ENCODE results near the gene NONO. TPM values are rescaled to one million over a fixed set of nuclear protein-coding genes. Genes with fewer than 3 reads are reported as not detected.

Gene NONO
- total RNA-seq (285 TPM), polyA plus RNA-seq (ENCODE audit: insufficient read depth in 1 of 8, insufficient read length in 8 of 8, low replicate concordance in 1 of 8) (100 to 1,000 TPM; 289 to 402 (median 376) TPM)
- long read RNA-seq, donor 1, transcript NONO-201 (12 exons, 2,713 nt) = major isoform, 31 of 218 reads
- long read RNA-seq, donor 1, partial matches to known transcripts = 184 of 218 reads
- long read RNA-seq, donor 1, other reads (novel, unspliced or antisense) = 0 of 218 reads
- long read RNA-seq, donor 2, partial matches to known transcripts = 0 of 4 reads
- long read RNA-seq, donor 2, other reads (novel, unspliced or antisense) = 0 of 4 reads
- long read RNA-seq, donor 3, transcript NONO-202 (11 exons, 2,606 nt) = minor isoform, 9 of 79 reads
- long read RNA-seq, donor 3, transcript NONO-201 (12 exons, 2,713 nt) = major isoform, 53 of 79 reads
- long read RNA-seq, donor 3, partial matches to known transcripts = 17 of 79 reads
- long read RNA-seq, donor 3, other reads (novel, unspliced or antisense) = 0 of 79 reads
- long read RNA-seq, donor 4, transcript NONO-201 (12 exons, 2,713 nt) = major isoform, 21 of 45 reads
- long read RNA-seq, donor 4, partial matches to known transcripts = 19 of 45 reads
- long read RNA-seq, donor 4, other reads (novel, unspliced or antisense) = 0 of 45 reads
- long read RNA-seq, donor 5, transcript NONO-202 (11 exons, 2,606 nt) = minor isoform, 7 of 787 reads
- long read RNA-seq, donor 5, transcript NONO-201 (12 exons, 2,713 nt) = major isoform, 99 of 787 reads
- long read RNA-seq, donor 5, partial matches to known transcripts = 678 of 787 reads
- long read RNA-seq, donor 5, other reads (novel, unspliced or antisense) = 0 of 787 reads
- long read RNA-seq, donor 6, transcript NONO-201 (12 exons, 2,713 nt) = major isoform, 63 of 96 reads
- long read RNA-seq, donor 6, transcript NONO-202 (11 exons, 2,606 nt) = minor isoform, 5 of 96 reads
- long read RNA-seq, donor 6, partial matches to known transcripts = 21 of 96 reads
- long read RNA-seq, donor 6, other reads (novel, unspliced or antisense) = 6 of 96 reads
- long read RNA-seq, donor 7, transcript NONO-201 (12 exons, 2,713 nt) = major isoform, 48 of 489 reads
- long read RNA-seq, donor 7, partial matches to known transcripts = 437 of 489 reads
- long read RNA-seq, donor 7, other reads (novel, unspliced or antisense) = 0 of 489 reads
- long read RNA-seq, donor 8, transcript NONO-202 (11 exons, 2,606 nt) = minor isoform, 5 of 193 reads
- long read RNA-seq, donor 8, transcript NONO-201 (12 exons, 2,713 nt) = major isoform, 36 of 193 reads
- long read RNA-seq, donor 8, partial matches to known transcripts = 151 of 193 reads
- long read RNA-seq, donor 8, other reads (novel, unspliced or antisense) = 0 of 193 reads
- long read RNA-seq, donor 9, transcript NONO-201 (12 exons, 2,713 nt) = major isoform, 30 of 58 reads
- long read RNA-seq, donor 9, partial matches to known transcripts = 26 of 58 reads
- long read RNA-seq, donor 9, other reads (novel, unspliced or antisense) = 0 of 58 reads
- long read RNA-seq, donor 10, transcript NONO-202 (11 exons, 2,606 nt) = minor isoform, 5 of 100 reads
- long read RNA-seq, donor 10, transcript NONO-201 (12 exons, 2,713 nt) = major isoform, 51 of 100 reads
- long read RNA-seq, donor 10, partial matches to known transcripts = 40 of 100 reads
- long read RNA-seq, donor 10, other reads (novel, unspliced or antisense) = 0 of 100 reads
- long read RNA-seq, donor 11, transcript NONO-201 (12 exons, 2,713 nt) = major isoform, 38 of 63 reads
- long read RNA-seq, donor 11, partial matches to known transcripts = 24 of 63 reads
- long read RNA-seq, donor 11, other reads (novel, unspliced or antisense) = 0 of 63 reads

GRCh38 chrX:71283403-71284143 lies at the start of gene NONO:
Gene NONO, plus strand, starts transcription at chrX:71283635. Its CDS starts 7,003 bp downstream, at chrX:71290638.
- no peaks in the 10 kb centered on the region for H3K36me3 ChIP-seq (ENCODE audit: control insufficient read depth, insufficient read depth, low read length)
- WGBS (ENCODE audit: insufficient coverage) = 38% methylated on average over 47 of the region's 57 CpGs
- peak; percentile 100 for DNase-seq
- no peaks in the 10 kb centered on the region for H3K4me1 ChIP-seq (ENCODE audit: control insufficient read depth, insufficient read depth, low read length)
- H3K4me3 ChIP-seq (ENCODE audit: low read length) = peak within 1 kb of the TSS; percentile 82
- peak within 1 kb of the TSS; percentile 98 for H3K27ac ChIP-seq (ENCODE audit: low read length)
- no peaks in the 10 kb centered on the region for H3K9me3 ChIP-seq (replicated peaks; ENCODE audit: control insufficient read depth, low read depth, low read length)
- H3K27me3 ChIP-seq (ENCODE audit: control insufficient read depth, insufficient read depth, low read length) = no peaks in the 10 kb centered on the region

GRCh38 chrX:71235482-71235881 lies 48.0 kb upstream of the NONO start:
- no peaks in the 10 kb centered on the region for H3K27me3 ChIP-seq (ENCODE audit: control insufficient read depth, insufficient read depth, low read length)
- H3K4me1 ChIP-seq (ENCODE audit: control insufficient read depth, insufficient read depth, low read length) = no peaks in the 10 kb centered on the region
- H3K9me3 ChIP-seq (replicated peaks; ENCODE audit: control insufficient read depth, low read depth, low read length) = no peaks in the 10 kb centered on the region
- DNase-seq = no peak
- H3K4me3 ChIP-seq (ENCODE audit: low read length) = no peak overlapping the region
- H3K36me3 ChIP-seq (ENCODE audit: control insufficient read depth, insufficient read depth, low read length) = peaks cover 2% of the 10 kb centered on the region
- no peak overlapping the region for H3K27ac ChIP-seq (ENCODE audit: low read length)
- WGBS (ENCODE audit: insufficient coverage) = 91% methylated on average over 3 of the region's 3 CpGs

DNA sequence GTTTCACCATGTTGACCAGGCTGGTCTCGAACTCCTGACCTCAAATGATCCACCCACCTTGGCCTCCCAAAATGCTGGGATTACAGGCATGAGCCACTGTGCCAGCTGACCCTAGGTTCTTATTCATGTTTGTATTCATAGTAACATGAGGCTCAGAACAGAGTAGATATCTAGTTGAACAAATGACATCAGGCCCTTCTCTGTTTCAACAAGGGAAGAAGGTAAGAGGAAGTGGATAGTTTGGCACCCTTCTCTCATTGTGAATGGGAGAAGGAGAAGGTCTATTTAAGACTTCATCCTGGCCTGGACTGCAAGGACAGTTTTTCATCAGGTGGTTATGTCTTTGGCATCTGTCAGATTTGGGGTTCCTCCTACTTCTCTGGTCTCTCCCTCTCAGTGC lies 46.6 kb upstream of the NONO start:
- no CpG with 5 or more reads among the region's 1 CpG for WGBS (ENCODE audit: insufficient coverage)
- DNase-seq = no peak
- H3K4me1 ChIP-seq (ENCODE audit: control insufficient read depth, insufficient read depth, low read length) = no peaks in the 10 kb centered on the region

DNA sequence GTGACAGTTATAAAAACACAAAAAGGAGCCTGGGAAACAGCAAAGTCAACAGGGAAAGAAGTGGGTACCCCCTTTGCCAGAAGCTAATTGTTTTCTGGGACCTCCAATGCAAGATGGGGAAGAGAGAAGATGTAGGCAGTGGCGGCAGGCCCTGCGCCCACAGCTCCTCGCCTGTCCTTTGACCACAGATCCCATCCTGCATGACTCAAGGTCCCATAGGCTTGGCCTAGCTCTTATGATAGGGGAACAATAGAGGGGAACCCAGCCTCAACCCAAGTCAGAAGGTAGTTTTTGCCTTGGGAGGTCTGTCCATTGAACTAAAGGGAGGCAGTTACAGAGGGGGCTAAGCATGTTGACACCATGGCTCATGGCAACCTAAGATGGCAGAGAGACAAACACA lies 43.7 kb upstream of the NONO start:
- H3K27ac ChIP-seq (ENCODE audit: low read length) = no peak overlapping the region
- no peaks in the 10 kb centered on the region for H3K9me3 ChIP-seq (replicated peaks; ENCODE audit: control insufficient read depth, low read depth, low read length)
- H3K4me3 ChIP-seq (ENCODE audit: low read length) = no peak overlapping the region
- no peak for DNase-seq
- no CpG with 5 or more reads among the region's 3 CpGs for WGBS (ENCODE audit: insufficient coverage)
- no peaks in the 10 kb centered on the region for H3K4me1 ChIP-seq (ENCODE audit: control insufficient read depth, insufficient read depth, low read length)
- H3K27me3 ChIP-seq (ENCODE audit: control insufficient read depth, insufficient read depth, low read length) = no peaks in the 10 kb centered on the region
- peaks cover 44% of the 10 kb centered on the region for H3K36me3 ChIP-seq (ENCODE audit: control insufficient read depth, insufficient read depth, low read length)

More for the DNA sequence above, 46.6 kb upstream of the NONO start:
- H3K36me3 ChIP-seq (ENCODE audit: control insufficient read depth, insufficient read depth, low read length) = peaks cover 16% of the 10 kb centered on the region
- no peaks in the 10 kb centered on the region for H3K9me3 ChIP-seq (replicated peaks; ENCODE audit: control insufficient read depth, low read depth, low read length)
- no peak overlapping the region for H3K27ac ChIP-seq (ENCODE audit: low read length)
- no peaks in the 10 kb centered on the region for H3K27me3 ChIP-seq (ENCODE audit: control insufficient read depth, insufficient read depth, low read length)
- H3K4me3 ChIP-seq (ENCODE audit: low read length) = no peak overlapping the region

DNA sequence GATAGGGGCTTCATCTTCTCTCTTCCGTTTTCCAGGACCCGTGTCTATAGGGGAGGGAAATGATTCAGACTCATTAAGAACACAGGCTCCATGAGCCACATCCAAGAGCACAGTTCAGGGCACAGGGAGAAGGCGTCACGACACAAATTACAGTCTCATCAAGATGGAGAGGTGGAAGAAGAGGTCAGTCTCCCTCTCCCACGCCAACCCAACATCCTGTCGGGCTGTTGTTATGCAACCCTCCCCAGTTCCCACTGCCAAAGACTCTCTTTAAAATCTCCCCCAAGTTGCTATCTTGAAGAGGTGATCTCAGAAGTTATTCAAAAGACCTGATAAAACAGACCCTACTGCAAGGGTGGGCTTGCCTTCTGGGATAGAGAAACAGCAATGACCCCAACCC lies 42.1 kb upstream of the NONO start:
- H3K4me1 ChIP-seq (ENCODE audit: control insufficient read depth, insufficient read depth, low read length) = no peaks in the 10 kb centered on the region
- H3K27me3 ChIP-seq (ENCODE audit: control insufficient read depth, insufficient read depth, low read length) = peaks cover 2% of the 10 kb centered on the region
- H3K36me3 ChIP-seq (ENCODE audit: control insufficient read depth, insufficient read depth, low read length) = peaks cover 59% of the 10 kb centered on the region
- no peaks in the 10 kb centered on the region for H3K9me3 ChIP-seq (replicated peaks; ENCODE audit: control insufficient read depth, low read depth, low read length)
- no peak for DNase-seq
- no CpG with 5 or more reads among the region's 6 CpGs for WGBS (ENCODE audit: insufficient coverage)
- no peak overlapping the region for H3K4me3 ChIP-seq (ENCODE audit: low read length)
- no peak overlapping the region for H3K27ac ChIP-seq (ENCODE audit: low read length)

DNA sequence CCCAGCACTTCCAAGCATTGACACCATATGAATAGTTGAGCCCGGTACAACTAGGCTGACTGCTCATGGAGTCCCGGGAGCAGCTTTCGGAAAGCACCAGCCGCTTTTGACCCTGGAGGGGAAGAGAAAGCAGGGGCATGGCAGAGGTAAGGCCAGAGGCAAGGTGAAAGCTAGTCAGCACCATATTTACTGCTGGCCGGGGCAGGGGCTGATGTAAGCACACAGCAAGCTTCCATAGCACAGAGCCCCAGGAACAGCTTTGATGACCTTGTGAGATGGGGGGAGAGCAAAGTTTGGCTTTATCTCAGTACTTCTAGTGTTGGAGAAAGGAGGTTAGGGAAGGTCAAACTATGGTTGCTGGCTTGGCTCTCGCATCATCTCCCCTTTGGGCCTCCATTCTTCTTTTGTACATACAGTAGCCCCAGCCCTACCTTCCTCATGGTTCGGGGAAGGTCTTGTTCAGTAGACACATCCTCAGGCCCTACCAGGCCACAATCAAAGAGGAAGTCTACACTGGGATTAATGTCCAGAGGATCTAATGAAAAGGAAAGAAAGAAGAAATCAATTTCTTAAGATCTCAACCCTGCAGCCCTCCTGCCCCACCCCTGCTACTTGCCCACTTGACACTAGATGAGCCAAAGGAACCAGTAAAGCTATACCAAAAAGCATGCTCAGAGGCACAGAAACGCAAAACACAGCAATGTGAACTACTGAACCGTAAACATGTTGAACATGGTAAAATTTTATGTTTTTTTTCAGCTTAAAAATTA lies 38.9 kb upstream of the NONO start:
- Histone ChIP-seq H3K36me3 (ENCODE audit: control insufficient read depth, insufficient read depth, low read length) (peaks cover 83% of the 10 kb centered on the region), H3K4me1 (ENCODE audit: control insufficient read depth, insufficient read depth, low read length) (no peaks in the 10 kb centered on the region), H3K9me3 (replicated peaks; ENCODE audit: control insufficient read depth, low read depth, low read length) (no peaks in the 10 kb centered on the region), H3K4me3 (ENCODE audit: low read length) (no peak overlapping the region), H3K27ac (ENCODE audit: low read length) (no peak overlapping the region), H3K27me3 (ENCODE audit: control insufficient read depth, insufficient read depth, low read length) (peaks cover 2% of the 10 kb centered on the region)
- DNase-seq = no peak
- WGBS (ENCODE audit: insufficient coverage) = 85% methylated on average over 4 of the region's 9 CpGs

DNA sequence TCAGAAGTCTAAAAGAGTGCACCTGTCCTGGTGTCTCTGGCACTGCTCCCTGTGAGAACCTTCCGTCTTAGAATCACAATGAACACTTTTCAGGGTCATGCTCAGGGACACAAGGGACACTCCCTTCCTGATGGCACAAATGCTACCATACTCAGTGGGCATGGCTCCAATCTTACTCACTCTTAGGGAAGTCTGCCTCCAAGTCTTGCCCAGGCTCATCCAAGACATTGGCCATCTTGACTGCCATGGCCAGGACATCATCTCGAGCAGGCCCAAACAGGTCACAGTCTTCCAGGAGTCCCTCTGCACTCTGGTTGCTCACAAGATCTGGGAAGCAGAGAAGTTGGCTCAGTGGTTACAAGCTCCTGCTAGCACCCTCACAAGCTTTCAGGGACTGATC lies 38.3 kb upstream of the NONO start:
- peaks cover 2% of the 10 kb centered on the region for H3K27me3 ChIP-seq (ENCODE audit: control insufficient read depth, insufficient read depth, low read length)
- no peaks in the 10 kb centered on the region for H3K4me1 ChIP-seq (ENCODE audit: control insufficient read depth, insufficient read depth, low read length)
- H3K27ac ChIP-seq (ENCODE audit: low read length) = no peak overlapping the region
- DNase-seq = no peak
- 77% methylated on average over 2 of the region's 2 CpGs for WGBS (ENCODE audit: insufficient coverage)
- H3K9me3 ChIP-seq (replicated peaks; ENCODE audit: control insufficient read depth, low read depth, low read length) = no peaks in the 10 kb centered on the region
- no peak overlapping the region for H3K4me3 ChIP-seq (ENCODE audit: low read length)
- peaks cover 89% of the 10 kb centered on the region for H3K36me3 ChIP-seq (ENCODE audit: control insufficient read depth, insufficient read depth, low read length)

- 63% methylated on average over 4 of the region's 9 CpGs for WGBS (ENCODE audit: insufficient coverage)
- peaks cover under 1% of the 10 kb centered on the region for H3K27me3 ChIP-seq (ENCODE audit: control insufficient read depth, insufficient read depth, low read length)
- peaks cover 14% of the 10 kb centered on the region for H3K4me1 ChIP-seq (ENCODE audit: control insufficient read depth, insufficient read depth, low read length)
- H3K27ac ChIP-seq (ENCODE audit: low read length) = no peak overlapping the region
- no peaks in the 10 kb centered on the region for H3K9me3 ChIP-seq (replicated peaks; ENCODE audit: control insufficient read depth, low read depth, low read length)
- peaks cover 44% of the 10 kb centered on the region for H3K36me3 ChIP-seq (ENCODE audit: control insufficient read depth, insufficient read depth, low read length)
- no peak overlapping the region for H3K4me3 ChIP-seq (ENCODE audit: low read length)
- no peak for DNase-seq
These were observed 32.6 kb upstream of the NONO start for GRCh38 chrX:71250841-71251240.
